ENCODE results near the gene ABTB2. TPM values are rescaled to one million over a fixed set of nuclear protein-coding genes. Genes with fewer than 3 reads are reported as not detected.

ABTB2 gene
- total and polyA plus RNA-seq, 2 of the 8 experiments (the other 6 are each of a cell fraction or from before 2014, with no cell fraction given): 7.7 to 10.2 TPM

- TF ChIP-seq CHD7 (IDR thresholded peaks at IDR 0.05; ENCODE audit: insufficient replicate concordance, low read length) (peak; percentile 72), MAFK (IDR thresholded peaks at IDR 0.05; ENCODE audit: low read depth, low read length) (peak; percentile 49; the same call in 1 of the 2 replicates), BACH1 (IDR thresholded peaks at IDR 0.05; ENCODE audit: low read length) (0 out of 2 replicates have a peak, but pooled peaks have one; percentile 41), KDM4A (IDR thresholded peaks at IDR 0.05; ENCODE audit: low read depth, low read length, severe bottlenecking) (peak; percentile 72), CHD2 (IDR thresholded peaks at IDR 0.05; ENCODE audit: low read length) (no peak)
These were observed 1.1 kb upstream of the ABTB2 start (continued) for GRCh38 chr11:34358728-34359547.
